ENCODE data around the gene PCBP1.

Gene PCBP1

DNA sequence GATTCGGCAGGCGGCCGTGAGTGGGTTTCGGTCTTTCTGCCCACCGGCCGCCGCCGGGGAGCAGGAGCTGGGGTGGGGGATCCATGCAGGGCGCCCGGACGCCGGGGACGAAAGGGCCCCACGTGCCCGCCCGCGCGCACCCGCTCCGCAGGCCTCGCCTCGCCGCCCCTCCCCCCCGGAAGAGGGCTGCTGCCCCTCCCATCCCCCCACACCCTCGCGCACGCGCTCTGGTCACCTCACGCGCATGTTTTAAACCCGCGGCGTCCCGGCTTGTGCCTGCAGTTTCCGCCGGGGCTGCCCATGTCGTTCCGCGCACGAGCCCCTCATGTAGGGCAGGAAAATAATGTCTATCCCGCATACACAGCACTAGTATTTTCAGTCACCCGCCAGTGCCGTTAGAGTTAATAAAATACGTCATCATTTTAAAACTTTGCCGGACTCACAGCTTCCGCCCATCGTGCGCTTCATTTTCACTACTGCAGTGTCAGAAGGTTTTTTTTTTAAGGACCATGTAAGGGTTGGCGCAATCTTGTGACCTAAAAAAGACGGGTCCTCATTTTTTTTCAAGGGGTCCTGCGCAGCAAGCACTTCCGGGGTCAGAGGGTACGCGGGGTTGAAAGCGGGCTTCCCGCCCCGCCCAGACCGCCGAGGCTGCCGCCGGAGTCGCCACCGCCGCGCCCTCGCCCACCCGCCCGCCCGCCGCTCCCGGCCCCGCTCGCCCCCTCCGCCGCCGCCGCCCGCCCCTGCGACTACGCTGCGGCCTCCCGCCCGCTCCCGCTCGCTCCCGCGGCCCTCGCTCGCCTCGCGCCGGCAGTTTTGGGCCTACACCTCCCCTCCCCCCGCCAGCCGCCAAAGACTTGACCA lies at the start of gene PCBP1:
Gene PCBP1 (plus strand): TSS at position 640 of the 864 bp plus-strand sequence. CDS start 267 bp downstream, outside the sequence.
- peaks cover 52 to 53% of the 10 kb centered on the region in 2 donors for H3K4me1 ChIP-seq (ENCODE audit: control insufficient read depth in 1 of 2, insufficient read depth in 2 of 2, low read length in 2 of 2)
- H3K9me3 ChIP-seq (ENCODE audit: control insufficient read depth in 1 of 2, low read length in 2 of 2) = no peaks in the 10 kb centered on the region
- H3K36me3 ChIP-seq (ENCODE audit: control insufficient read depth in 1 of 2, insufficient read depth in 2 of 2, low read length in 2 of 2) = peaks cover 4 to 11% of the 10 kb centered on the region in 2 donors

GRCh38 chr2:70039366-70039765 lies 47.9 kb upstream of the PCBP1 start:
- H3K4me1 ChIP-seq (ENCODE audit: control insufficient read depth in 1 of 2, insufficient read depth in 2 of 2, low read length in 2 of 2) = peaks cover 0 to 10% of the 10 kb centered on the region in 2 donors
- H3K36me3 ChIP-seq (ENCODE audit: control insufficient read depth in 1 of 2, insufficient read depth in 2 of 2, low read length in 2 of 2) = no peaks in the 10 kb centered on the region
- no peaks in the 10 kb centered on the region for H3K9me3 ChIP-seq (ENCODE audit: control insufficient read depth in 1 of 2, low read length in 2 of 2)
- no peaks in the 10 kb centered on the region for H3K27me3 ChIP-seq (ENCODE audit: control insufficient read depth in 1 of 2, insufficient read depth in 2 of 2, low read length in 2 of 2)
- H3K4me3 ChIP-seq (ENCODE audit: low read depth in 1 of 2, low read length in 2 of 2) = no peak overlapping the region
- H3K9ac ChIP-seq (ENCODE audit: low read depth in 1 of 2, low read length in 2 of 2) = no peak overlapping the region
- H3K27ac ChIP-seq (ENCODE audit: low read depth, low read length) = no peak overlapping the region

More for the DNA sequence above, at the start of gene PCBP1:
- peak within 1 kb of the TSS; percentile 97 to 100 for H3K9ac ChIP-seq (ENCODE audit: low read depth in 1 of 2, low read length in 2 of 2)
- H3K27me3 ChIP-seq (ENCODE audit: control insufficient read depth in 1 of 2, insufficient read depth in 2 of 2, low read length in 2 of 2) = no peaks in the 10 kb centered on the region
- H3K27ac ChIP-seq (ENCODE audit: low read depth, low read length) = peak within 1 kb of the TSS; percentile 100
- peak within 1 kb of the TSS; percentile 94 to 96 for H3K4me3 ChIP-seq (ENCODE audit: low read depth in 1 of 2, low read length in 2 of 2)

- Histone ChIP-seq H3K27ac (ENCODE audit: low read depth, low read length) (no peak overlapping the region), H3K9ac (ENCODE audit: low read depth in 1 of 2, low read length in 2 of 2) (no peak overlapping the region), H3K4me3 (ENCODE audit: low read depth in 1 of 2, low read length in 2 of 2) (no peak overlapping the region), H3K4me1 (ENCODE audit: control insufficient read depth in 1 of 2, insufficient read depth in 2 of 2, low read length in 2 of 2) (peaks cover 0 to 3% of the 10 kb centered on the region in 2 donors), H3K36me3 (ENCODE audit: control insufficient read depth in 1 of 2, insufficient read depth in 2 of 2, low read length in 2 of 2) (peaks cover 8 to 9% of the 10 kb centered on the region in 2 donors), H3K27me3 (ENCODE audit: control insufficient read depth in 1 of 2, insufficient read depth in 2 of 2, low read length in 2 of 2) (no peaks in the 10 kb centered on the region), H3K9me3 (ENCODE audit: control insufficient read depth in 1 of 2, low read length in 2 of 2) (no peaks in the 10 kb centered on the region)
Observed at GRCh38 chr2:70041663-70042062, 45.6 kb upstream of the PCBP1 start.

GRCh38 chr2:70042246-70042645 lies 45.0 kb upstream of the PCBP1 start:
- Histone ChIP-seq H3K4me1 (ENCODE audit: control insufficient read depth in 1 of 2, insufficient read depth in 2 of 2, low read length in 2 of 2) (peaks cover 0 to 3% of the 10 kb centered on the region in 2 donors), H3K9ac (ENCODE audit: low read depth in 1 of 2, low read length in 2 of 2) (no peak overlapping the region), H3K36me3 (ENCODE audit: control insufficient read depth in 1 of 2, insufficient read depth in 2 of 2, low read length in 2 of 2) (peaks cover 9% of the 10 kb centered on the region in 2 donors), H3K9me3 (ENCODE audit: control insufficient read depth in 1 of 2, low read length in 2 of 2) (no peaks in the 10 kb centered on the region), H3K27ac (ENCODE audit: low read depth, low read length) (no peak overlapping the region), H3K4me3 (ENCODE audit: low read depth in 1 of 2, low read length in 2 of 2) (no peak overlapping the region), H3K27me3 (ENCODE audit: control insufficient read depth in 1 of 2, insufficient read depth in 2 of 2, low read length in 2 of 2) (no peaks in the 10 kb centered on the region)

- H3K27me3 ChIP-seq (ENCODE audit: control insufficient read depth in 1 of 2, insufficient read depth in 2 of 2, low read length in 2 of 2) = no peaks in the 10 kb centered on the region
- no peaks in the 10 kb centered on the region for H3K9me3 ChIP-seq (ENCODE audit: control insufficient read depth in 1 of 2, low read length in 2 of 2)
- H3K9ac ChIP-seq (ENCODE audit: low read depth in 1 of 2, low read length in 2 of 2) = no peak overlapping the region
- H3K27ac ChIP-seq (ENCODE audit: low read depth, low read length) = no peak overlapping the region
- H3K4me1 ChIP-seq (ENCODE audit: control insufficient read depth in 1 of 2, insufficient read depth in 2 of 2, low read length in 2 of 2) = peaks cover 0 to 3% of the 10 kb centered on the region in 2 donors
- peaks cover 9 to 10% of the 10 kb centered on the region in 2 donors for H3K36me3 ChIP-seq (ENCODE audit: control insufficient read depth in 1 of 2, insufficient read depth in 2 of 2, low read length in 2 of 2)
- H3K4me3 ChIP-seq (ENCODE audit: low read depth in 1 of 2, low read length in 2 of 2) = no peak overlapping the region
Observed at GRCh38 chr2:70043252-70043875, 43.9 kb upstream of the PCBP1 start.

- Histone ChIP-seq H3K9me3 (ENCODE audit: control insufficient read depth in 1 of 2, low read length in 2 of 2) (no peaks in the 10 kb centered on the region), H3K4me3 (ENCODE audit: low read depth in 1 of 2, low read length in 2 of 2) (no peak overlapping the region), H3K36me3 (ENCODE audit: control insufficient read depth in 1 of 2, insufficient read depth in 2 of 2, low read length in 2 of 2) (peaks cover 12 to 19% of the 10 kb centered on the region in 2 donors), H3K27ac (ENCODE audit: low read depth, low read length) (no peak overlapping the region), H3K4me1 (ENCODE audit: control insufficient read depth in 1 of 2, insufficient read depth in 2 of 2, low read length in 2 of 2) (peaks cover 0 to 3% of the 10 kb centered on the region in 2 donors), H3K9ac (ENCODE audit: low read depth in 1 of 2, low read length in 2 of 2) (no peak overlapping the region), H3K27me3 (ENCODE audit: control insufficient read depth in 1 of 2, insufficient read depth in 2 of 2, low read length in 2 of 2) (no peaks in the 10 kb centered on the region)
Observed at GRCh38 chr2:70044290-70045040, 42.8 kb upstream of the PCBP1 start.

GRCh38 chr2:70045405-70045804 lies 41.9 kb upstream of the PCBP1 start:
- no peaks in the 10 kb centered on the region for H3K9me3 ChIP-seq (ENCODE audit: control insufficient read depth in 1 of 2, low read length in 2 of 2)
- H3K4me1 ChIP-seq (ENCODE audit: control insufficient read depth in 1 of 2, insufficient read depth in 2 of 2, low read length in 2 of 2) = peaks cover 0 to 3% of the 10 kb centered on the region in 2 donors
- no peaks in the 10 kb centered on the region for H3K27me3 ChIP-seq (ENCODE audit: control insufficient read depth in 1 of 2, insufficient read depth in 2 of 2, low read length in 2 of 2)
- no peak overlapping the region for H3K27ac ChIP-seq (ENCODE audit: low read depth, low read length)
- H3K4me3 ChIP-seq (ENCODE audit: low read depth in 1 of 2, low read length in 2 of 2) = no peak overlapping the region
- no peak overlapping the region for H3K9ac ChIP-seq (ENCODE audit: low read depth in 1 of 2, low read length in 2 of 2)
- peaks cover 12 to 24% of the 10 kb centered on the region in 2 donors for H3K36me3 ChIP-seq (ENCODE audit: control insufficient read depth in 1 of 2, insufficient read depth in 2 of 2, low read length in 2 of 2)

DNA sequence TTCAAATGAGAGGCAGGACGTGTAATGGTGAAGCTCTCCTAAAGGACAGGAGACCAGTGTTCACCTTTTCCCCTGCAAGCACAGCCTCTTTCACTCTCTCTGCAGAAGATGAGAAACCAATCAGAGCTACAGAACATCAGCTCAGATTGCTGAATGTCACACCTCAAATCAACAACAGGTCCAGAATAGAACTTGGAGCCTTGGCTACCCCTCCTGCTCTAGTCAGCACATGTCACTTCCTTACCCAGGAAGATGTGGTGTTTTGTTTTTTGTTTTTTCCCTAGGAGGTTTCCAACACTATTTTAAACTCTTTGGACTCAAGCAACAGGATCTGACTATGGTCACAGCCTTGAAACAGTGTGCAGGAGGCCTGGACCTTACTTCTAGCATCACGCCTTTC lies 41.3 kb upstream of the PCBP1 start:
- Histone ChIP-seq H3K36me3 (ENCODE audit: control insufficient read depth in 1 of 2, insufficient read depth in 2 of 2, low read length in 2 of 2) (peaks cover 12 to 24% of the 10 kb centered on the region in 2 donors), H3K4me3 (ENCODE audit: low read depth in 1 of 2, low read length in 2 of 2) (no peak overlapping the region), H3K9me3 (ENCODE audit: control insufficient read depth in 1 of 2, low read length in 2 of 2) (no peaks in the 10 kb centered on the region), H3K4me1 (ENCODE audit: control insufficient read depth in 1 of 2, insufficient read depth in 2 of 2, low read length in 2 of 2) (peaks cover 0 to 3% of the 10 kb centered on the region in 2 donors), H3K27ac (ENCODE audit: low read depth, low read length) (no peak overlapping the region), H3K9ac (ENCODE audit: low read depth in 1 of 2, low read length in 2 of 2) (no peak overlapping the region), H3K27me3 (ENCODE audit: control insufficient read depth in 1 of 2, insufficient read depth in 2 of 2, low read length in 2 of 2) (no peaks in the 10 kb centered on the region)

DNA sequence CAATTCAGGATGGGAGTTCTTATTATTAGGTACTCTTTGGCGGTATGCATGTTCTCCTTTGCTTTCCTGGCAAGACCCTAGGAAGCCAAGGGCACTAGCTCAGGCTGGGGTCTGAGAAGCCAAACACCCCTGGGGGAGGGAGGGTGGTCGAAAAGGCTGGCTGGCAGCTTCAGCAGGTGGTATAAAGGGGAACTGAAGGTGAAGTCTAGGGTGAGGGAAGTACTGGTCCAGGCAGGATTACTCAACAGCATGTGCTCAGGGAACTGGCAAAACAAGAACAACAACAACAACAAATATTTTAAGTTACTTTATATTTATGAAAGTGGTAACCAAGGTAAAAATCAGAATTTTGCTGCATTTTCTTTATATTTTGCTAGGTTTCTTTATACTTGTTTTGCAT lies 40.7 kb upstream of the PCBP1 start:
- H3K27ac ChIP-seq (ENCODE audit: low read depth, low read length) = no peak overlapping the region
- H3K4me1 ChIP-seq (ENCODE audit: control insufficient read depth in 1 of 2, insufficient read depth in 2 of 2, low read length in 2 of 2) = peaks cover 0 to 3% of the 10 kb centered on the region in 2 donors

More for the DNA sequence above, 40.7 kb upstream of the PCBP1 start:
- Histone ChIP-seq H3K9ac (ENCODE audit: low read depth in 1 of 2, low read length in 2 of 2) (no peak overlapping the region), H3K36me3 (ENCODE audit: control insufficient read depth in 1 of 2, insufficient read depth in 2 of 2, low read length in 2 of 2) (peaks cover 12 to 24% of the 10 kb centered on the region in 2 donors), H3K27me3 (ENCODE audit: control insufficient read depth in 1 of 2, insufficient read depth in 2 of 2, low read length in 2 of 2) (no peaks in the 10 kb centered on the region), H3K9me3 (ENCODE audit: control insufficient read depth in 1 of 2, low read length in 2 of 2) (no peaks in the 10 kb centered on the region), H3K4me3 (ENCODE audit: low read depth in 1 of 2, low read length in 2 of 2) (no peak overlapping the region)
